Loucy (cell line): Measurements from ENCODE around the gene SASH1.

Experiments
- EZH2phosphoT487 ChIP-seq: fragments of 200-600 bp; IDR thresholded peaks from 2 replicates; pipeline ENCODE4 v1.6.1; 2018; ENCODE audit warnings: antibody characterized with exemption, mild to moderate bottlenecking, moderate library complexity, borderline replicate concordance
- TF ChIP-seq, protein P1 (sequence below): fragments of 200-600 bp; sonication (generic); conservative IDR thresholded peaks from 2 replicates; pipeline ENCODE4 v1.5.1; 2014; ENCODE audit warnings: mild to moderate bottlenecking, antibody characterized with exemption, low read length

- TF ChIP-seq, protein P1, sequence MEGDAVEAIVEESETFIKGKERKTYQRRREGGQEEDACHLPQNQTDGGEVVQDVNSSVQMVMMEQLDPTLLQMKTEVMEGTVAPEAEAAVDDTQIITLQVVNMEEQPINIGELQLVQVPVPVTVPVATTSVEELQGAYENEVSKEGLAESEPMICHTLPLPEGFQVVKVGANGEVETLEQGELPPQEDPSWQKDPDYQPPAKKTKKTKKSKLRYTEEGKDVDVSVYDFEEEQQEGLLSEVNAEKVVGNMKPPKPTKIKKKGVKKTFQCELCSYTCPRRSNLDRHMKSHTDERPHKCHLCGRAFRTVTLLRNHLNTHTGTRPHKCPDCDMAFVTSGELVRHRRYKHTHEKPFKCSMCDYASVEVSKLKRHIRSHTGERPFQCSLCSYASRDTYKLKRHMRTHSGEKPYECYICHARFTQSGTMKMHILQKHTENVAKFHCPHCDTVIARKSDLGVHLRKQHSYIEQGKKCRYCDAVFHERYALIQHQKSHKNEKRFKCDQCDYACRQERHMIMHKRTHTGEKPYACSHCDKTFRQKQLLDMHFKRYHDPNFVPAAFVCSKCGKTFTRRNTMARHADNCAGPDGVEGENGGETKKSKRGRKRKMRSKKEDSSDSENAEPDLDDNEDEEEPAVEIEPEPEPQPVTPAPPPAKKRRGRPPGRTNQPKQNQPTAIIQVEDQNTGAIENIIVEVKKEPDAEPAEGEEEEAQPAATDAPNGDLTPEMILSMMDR = no peak
- TF ChIP-seq EZH2phosphoT487 = no peak
Measured at GRCh38 chr6:148580442-148580841, 237.8 kb downstream of the SASH1 start.
